OCI-LY3 (cell line): ENCODE results near the gene NOD2.

Experiments used
- EZH2phosphoT487 ChIP-seq: fragments of 200-600 bp; shearing (Covaris generic); IDR thresholded peaks from 2 replicates; pipeline ENCODE4 v1.6.1; 2018; ENCODE audit warnings: antibody characterized with exemption, mixed run types, low read depth
- TF ChIP-seq, protein P1 (sequence below): fragments of 200-600, 300-600 bp; sonication (generic); IDR thresholded peaks from 2 replicates; pipeline ENCODE4 v1.5.1; 2014; ENCODE audit warnings: antibody characterized with exemption, low read length, low read depth

DNA sequence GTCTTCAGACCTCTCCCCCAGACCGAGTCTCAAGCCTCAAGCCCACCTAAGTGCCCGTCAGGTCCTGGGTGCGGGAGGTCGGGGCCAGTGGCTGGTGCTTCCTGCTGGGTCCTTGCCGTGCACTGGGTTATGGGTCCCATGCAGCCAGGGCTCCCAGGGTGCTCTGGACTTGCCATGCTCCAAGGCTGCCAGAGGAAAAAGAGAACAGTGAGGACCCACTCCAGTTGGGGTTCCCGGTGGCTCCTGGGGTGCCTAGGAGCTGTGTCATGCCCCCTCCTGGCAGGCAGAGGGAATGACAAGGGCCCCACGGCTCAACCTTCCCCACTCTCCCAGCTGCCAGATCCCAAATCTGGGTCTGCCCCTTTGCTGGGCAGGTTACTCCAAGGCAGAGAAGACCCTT is 16.1 kb upstream of the NOD2 start:
- TF ChIP-seq, protein P1, sequence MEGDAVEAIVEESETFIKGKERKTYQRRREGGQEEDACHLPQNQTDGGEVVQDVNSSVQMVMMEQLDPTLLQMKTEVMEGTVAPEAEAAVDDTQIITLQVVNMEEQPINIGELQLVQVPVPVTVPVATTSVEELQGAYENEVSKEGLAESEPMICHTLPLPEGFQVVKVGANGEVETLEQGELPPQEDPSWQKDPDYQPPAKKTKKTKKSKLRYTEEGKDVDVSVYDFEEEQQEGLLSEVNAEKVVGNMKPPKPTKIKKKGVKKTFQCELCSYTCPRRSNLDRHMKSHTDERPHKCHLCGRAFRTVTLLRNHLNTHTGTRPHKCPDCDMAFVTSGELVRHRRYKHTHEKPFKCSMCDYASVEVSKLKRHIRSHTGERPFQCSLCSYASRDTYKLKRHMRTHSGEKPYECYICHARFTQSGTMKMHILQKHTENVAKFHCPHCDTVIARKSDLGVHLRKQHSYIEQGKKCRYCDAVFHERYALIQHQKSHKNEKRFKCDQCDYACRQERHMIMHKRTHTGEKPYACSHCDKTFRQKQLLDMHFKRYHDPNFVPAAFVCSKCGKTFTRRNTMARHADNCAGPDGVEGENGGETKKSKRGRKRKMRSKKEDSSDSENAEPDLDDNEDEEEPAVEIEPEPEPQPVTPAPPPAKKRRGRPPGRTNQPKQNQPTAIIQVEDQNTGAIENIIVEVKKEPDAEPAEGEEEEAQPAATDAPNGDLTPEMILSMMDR, result peak; percentile 37
- TF ChIP-seq EZH2phosphoT487, result no peak
